ENCODE results near the gene DLGAP5.

Gene DLGAP5

DNA sequence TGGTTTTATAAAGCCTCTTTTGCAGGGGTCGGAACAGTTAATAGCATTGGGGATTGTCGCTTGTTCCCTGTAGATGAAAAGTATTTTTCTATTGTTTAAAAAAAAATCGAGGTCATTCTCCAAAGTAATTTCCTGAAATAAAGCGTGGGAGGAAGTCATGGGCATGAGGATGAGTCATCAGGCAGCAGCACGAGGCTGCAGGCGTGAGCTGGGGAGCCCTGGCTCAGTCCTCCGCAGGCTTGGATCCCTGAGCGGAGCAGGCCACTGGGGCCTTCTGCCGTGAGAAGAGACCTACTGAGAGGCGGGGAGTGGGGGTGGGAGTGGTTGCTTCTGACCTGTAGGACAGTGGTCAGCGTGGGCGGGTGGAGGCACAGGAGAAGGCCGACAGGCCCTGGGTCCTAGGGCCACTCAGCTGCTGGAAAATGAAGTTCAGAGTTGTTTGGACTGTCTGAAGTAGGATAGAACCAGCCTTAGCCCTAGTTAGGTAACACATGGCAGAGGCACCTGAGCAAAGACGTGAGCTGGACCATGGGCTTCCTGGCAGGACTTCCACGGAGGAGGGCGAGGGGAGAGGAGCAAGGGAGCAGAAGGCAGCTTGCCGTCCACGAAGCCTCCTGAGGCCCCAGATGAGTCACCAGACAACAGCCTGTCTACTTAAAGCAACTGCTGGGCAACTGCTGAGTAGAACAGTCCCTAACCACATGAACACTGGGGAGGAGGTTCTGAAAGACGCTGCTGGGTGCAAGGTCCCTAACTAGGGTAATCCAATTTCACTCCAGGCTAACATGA lies 83.4 kb downstream of the DLGAP5 start:
- DNase-seq (ENCODE audit: low spot score) = peak; percentile 47

DNA sequence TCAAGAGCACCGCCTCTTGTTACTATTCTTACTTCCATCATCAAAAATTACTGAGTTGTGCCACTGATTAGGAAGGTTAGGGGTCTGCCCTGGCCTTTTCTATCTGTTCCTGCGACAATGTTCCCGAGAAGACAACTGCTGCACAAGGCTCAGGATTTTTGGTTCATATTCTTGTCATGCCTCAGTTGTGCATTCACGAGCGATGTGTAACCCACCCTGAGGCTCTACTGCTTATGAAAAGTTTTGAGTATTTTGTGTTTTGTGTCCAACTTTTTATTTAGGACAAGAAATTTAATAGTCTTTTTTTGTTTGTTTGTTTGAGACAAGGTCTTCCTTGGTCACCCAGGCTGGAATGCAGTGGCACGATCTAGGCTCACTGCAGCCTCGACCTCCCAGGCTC lies 85.4 kb downstream of the DLGAP5 start:
- DNase-seq (ENCODE audit: low spot score) = no peak

DNA sequence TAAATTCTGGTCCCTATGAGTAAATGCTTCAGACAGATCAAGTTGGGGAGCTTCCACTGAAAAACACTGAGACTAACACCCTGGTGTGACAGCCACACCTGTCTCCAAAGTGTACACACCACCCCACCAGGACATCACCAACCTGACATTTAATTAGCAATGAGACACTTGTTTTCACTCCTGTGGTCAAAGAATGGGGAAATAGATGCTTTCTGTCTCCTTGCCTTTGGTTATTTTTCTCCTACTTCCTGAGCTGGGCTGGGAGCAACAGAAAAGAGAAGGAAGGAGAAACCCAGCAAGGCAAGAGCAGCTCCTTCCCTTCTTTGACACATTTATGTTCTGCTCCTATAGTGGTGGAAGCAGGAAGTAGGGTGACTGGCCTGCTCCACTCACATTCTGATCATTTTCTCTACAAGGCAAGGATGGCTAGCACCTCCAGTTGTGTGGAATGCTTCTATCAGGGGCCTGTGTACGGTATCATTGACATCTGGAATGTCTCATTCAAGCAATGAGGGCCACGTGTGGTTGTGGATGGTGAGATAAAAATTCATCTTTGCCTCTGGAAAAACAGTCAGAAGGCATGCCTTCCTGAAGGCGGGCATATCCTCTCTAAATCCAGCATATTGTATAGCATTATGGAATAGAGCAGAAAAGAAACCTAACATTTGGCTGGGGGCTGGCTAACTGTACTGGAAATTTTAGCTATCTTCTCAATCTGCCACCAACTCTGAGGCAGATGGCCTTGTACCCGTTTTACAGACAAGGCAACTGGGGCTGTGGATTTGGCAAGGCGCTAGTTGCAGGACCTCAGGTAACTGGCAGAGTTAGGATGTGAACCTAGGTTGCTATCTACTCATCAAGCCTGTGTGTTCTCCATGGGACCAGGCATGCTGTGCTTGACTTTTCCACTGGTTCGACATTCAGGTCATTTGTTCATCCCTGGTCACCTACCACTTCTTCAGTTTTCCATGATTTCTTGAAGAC lies 87.1 kb downstream of the DLGAP5 start:
- peak; percentile 51 for DNase-seq (ENCODE audit: low spot score)

DNA sequence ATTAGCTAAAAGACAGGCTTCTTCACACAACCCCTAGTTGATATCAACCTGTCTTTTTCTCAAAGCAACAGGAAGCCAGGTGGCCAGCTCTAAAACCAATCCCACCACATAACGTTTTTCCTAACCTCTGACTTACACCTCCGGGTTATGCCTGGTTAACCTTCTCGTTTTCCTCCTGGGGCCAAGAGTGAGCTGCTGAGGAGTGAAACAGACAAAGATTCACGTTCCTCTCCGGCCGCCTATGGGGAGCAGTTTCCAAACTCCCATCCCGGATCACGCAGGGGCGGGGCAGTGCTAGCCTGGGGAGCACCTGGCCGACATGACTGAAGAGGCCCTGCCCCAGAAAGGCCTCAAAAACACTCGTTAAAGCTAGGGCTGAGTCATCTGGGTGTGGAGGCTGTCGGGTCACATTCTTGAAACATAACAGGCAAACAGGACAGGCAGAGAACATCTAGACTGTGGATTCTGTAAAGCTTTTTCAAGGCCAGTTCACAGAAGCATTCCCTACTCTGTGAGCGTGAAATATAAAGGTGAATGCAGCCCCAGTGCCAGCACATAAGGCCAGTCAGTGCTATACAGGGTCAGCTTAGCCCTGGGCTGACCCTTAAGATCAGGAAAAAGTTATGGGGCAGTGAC lies 88.3 kb downstream of the DLGAP5 start:
- no peak for DNase-seq (ENCODE audit: low spot score)

DNA sequence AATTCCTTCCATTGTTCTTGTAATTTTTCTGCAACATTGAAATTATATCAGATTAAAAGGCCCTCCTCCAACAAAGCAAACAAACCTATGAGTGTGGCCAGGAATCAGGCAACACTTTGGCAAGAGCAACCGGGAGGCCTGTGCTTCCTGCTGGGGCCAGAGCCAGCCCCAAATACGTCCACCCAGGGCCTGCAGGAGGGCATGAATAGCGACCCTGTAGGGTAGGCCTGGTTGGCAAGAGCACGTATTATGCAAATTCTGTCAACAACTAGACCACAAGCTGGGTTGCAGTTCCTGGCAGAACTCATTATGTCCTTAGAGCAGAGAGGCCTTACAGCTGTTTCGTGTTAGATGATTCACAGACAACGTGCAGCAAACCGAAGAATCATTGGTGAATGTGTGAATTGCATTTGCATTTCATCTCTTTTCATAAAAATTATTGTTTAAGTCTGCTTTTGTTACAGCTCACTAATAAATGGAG lies 89.2 kb downstream of the DLGAP5 start:
- peak; percentile 81 for DNase-seq (ENCODE audit: low spot score)

DNA sequence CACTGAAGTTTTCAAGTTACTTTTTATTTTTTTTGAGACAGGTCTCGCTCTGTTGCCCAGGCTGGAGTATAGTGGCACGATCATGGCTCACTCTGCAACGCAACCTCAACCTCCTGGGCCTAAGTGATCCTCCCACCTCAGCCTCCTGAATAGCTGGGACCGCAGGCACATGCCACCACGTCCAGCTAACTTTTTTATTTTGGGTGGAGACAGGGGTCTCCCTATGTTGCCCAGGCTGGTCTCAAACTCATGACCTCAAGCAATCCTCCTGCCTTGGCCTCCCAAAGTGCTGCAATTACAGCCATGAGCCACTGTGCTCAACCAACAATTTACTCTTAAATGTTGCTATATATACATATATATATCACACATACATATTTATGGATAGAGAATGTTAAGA lies 89.7 kb downstream of the DLGAP5 start:
- no peak for DNase-seq (ENCODE audit: low spot score)

DNA sequence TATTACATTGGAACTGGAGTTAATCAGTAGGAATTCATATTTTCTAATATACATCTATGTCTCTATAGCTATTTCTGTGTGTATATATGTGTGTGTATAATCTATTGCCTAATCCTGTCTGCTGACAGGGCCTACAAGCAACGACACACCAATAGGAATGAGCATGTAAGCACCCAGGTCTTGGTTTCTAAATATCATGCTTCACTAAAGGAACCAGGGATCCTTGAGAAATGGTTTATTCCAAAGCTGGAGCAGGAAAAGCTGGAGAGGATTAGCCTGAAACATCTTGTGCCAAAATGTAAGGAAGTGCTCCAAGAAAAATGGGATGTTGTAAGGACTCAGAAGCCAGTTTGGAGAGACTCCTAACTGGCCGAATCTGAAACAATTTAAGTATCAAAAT lies 91.6 kb downstream of the DLGAP5 start:
- DNase-seq (ENCODE audit: low spot score) = no peak

DNA sequence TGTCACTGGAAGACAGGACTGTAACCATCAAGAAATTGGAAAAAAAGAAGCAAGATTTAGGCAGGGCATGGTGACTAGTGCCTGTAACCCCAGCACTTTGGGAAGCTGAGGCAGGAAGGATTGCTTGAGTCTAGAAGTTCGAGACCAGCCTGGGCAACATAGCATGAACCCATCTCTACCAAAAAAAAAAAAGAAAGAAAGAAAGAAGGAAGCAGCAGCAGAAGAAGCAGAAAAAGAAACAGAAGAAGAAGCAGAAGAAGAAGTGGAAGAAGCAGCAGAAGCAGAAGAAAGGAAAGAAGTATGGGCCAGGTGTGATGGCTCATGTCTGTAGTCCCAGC lies 92.9 kb downstream of the DLGAP5 start:
- no peak for DNase-seq (ENCODE audit: low spot score)

Measured in pons (tissue), 1 donor.